ENCODE results near the gene RAMACL.
"Not testable (repeated sequence)": the region's sequence is repeated elsewhere in the genome, so short reads cannot be mapped to it uniquely, and the experiment has no call there.

Gene RAMACL

GRCh38 chr6:166595061-166595780, 8.7 kb upstream of the RAMACL start:
- no peak for FAIRE-seq

- no peak for FAIRE-seq
Measured at GRCh38 chr6:166592821-166593220, 6.3 kb upstream of the RAMACL start.

GRCh38 chr6:166591961-166592520, 5.6 kb upstream of the RAMACL start:
- no peak for FAIRE-seq

- FAIRE-seq: no peak
Measured at GRCh38 chr6:166591026-166591425, 4.5 kb upstream of the RAMACL start.

GRCh38 chr6:166589786-166590574, 3.5 kb upstream of the RAMACL start:
- FAIRE-seq: no peak

- FAIRE-seq: no peak
Measured at GRCh38 chr6:166589337-166589731, 2.9 kb upstream of the RAMACL start.

GRCh38 chr6:166588691-166589336, 2.3 kb upstream of the RAMACL start:
- no peak for FAIRE-seq

GRCh38 chr6:166587631-166588413, 1.3 kb upstream of the RAMACL start:
- FAIRE-seq: no peak

GRCh38 chr6:166584853-166585429, 1.5 kb downstream of the RAMACL start:
- FAIRE-seq: no peak

- FAIRE-seq: no peak
Measured at GRCh38 chr6:166584155-166584554, 2.3 kb downstream of the RAMACL start.

GRCh38 chr6:166583230-166583965, 3.1 kb downstream of the RAMACL start:
- FAIRE-seq: no peak

GRCh38 chr6:166582258-166582657, 4.2 kb downstream of the RAMACL start:
- FAIRE-seq: no peak

- FAIRE-seq: not testable (repeated sequence)
Measured at GRCh38 chr6:166581801-166582200, 4.7 kb downstream of the RAMACL start.

- no peak for FAIRE-seq
Measured at GRCh38 chr6:166581091-166581511, 5.4 kb downstream of the RAMACL start.

GRCh38 chr6:166580076-166581050, 6.1 kb downstream of the RAMACL start:
- no peak for FAIRE-seq

GRCh38 chr6:166579237-166579850, 7.1 kb downstream of the RAMACL start:
- FAIRE-seq: no peak

- no peak for FAIRE-seq
Measured at GRCh38 chr6:166578536-166579236, 7.8 kb downstream of the RAMACL start.

GRCh38 chr6:166575205-166575604, 11.3 kb downstream of the RAMACL start:
- no peak for FAIRE-seq
